IMR-90 (cell line): Measurements from ENCODE around the gene FTO. TPM values are rescaled to one million over a fixed set of nuclear protein-coding genes. Genes with fewer than 3 reads are reported as not detected.

Source experiments
- ATAC-seq: fragments of 200-7000 bp; cut with Tn5 transposase; 2 replicates; pipeline ENCODE4 v1.9.1; 2020; ENCODE audit warnings: low read depth, mild to moderate bottlenecking, moderate library complexity
- BruUV-seq: library from RNA; stranded (reverse); fragments of 400-500 nt; replicated peaks from 2 replicates; lab custom pipeline; 2021; lab: Mats Ljungman, UMichigan
- CTCF ChIA-PET: fragments of 300-600 bp; formaldehyde crosslinking; extraction: SDS; loops from one replicate; lab custom pipeline; 2021; ENCODE audit warnings: antibody characterized with exemption; lab: Yijun Ruan, JAX
- POLR2A ChIA-PET: fragments of 300-600 bp; sonication (Branson Sonifier 250); formaldehyde crosslinking; loops from one replicate; lab custom pipeline; 2022; ENCODE audit warnings: antibody characterized with exemption; ENCODE audit not compliant: unreplicated experiment; lab: Charles Lee
- DNase-seq: peaks from one replicate; pipeline ENCODE4 v3.0.0; 2013
- H2AFZ ChIP-seq: replicated peaks from 2 replicates; pipeline ENCODE3; 2013; ENCODE audit warnings: low read length, mild to moderate bottlenecking; ENCODE audit not compliant: poor library complexity
- H2AK5ac ChIP-seq: 2 replicates; pipeline ENCODE4 v1.6.1; 2013; ENCODE audit warnings: low read depth, low read length, inconsistent platforms
- H2AK9ac ChIP-seq: replicated peaks from 2 replicates; pipeline ENCODE3; 2013; ENCODE audit warnings: mild to moderate bottlenecking, low read depth, low read length, moderate library complexity; ENCODE audit not compliant: poor library complexity
- H2BK120ac ChIP-seq: 2 replicates; pipeline ENCODE4 v1.6.1; 2013; ENCODE audit warnings: low read depth, low read length, inconsistent platforms
- H2BK15ac ChIP-seq: 3 replicates; pipeline ENCODE4 v1.6.1; 2013; ENCODE audit warnings: low read depth, low read length, inconsistent platforms
- H2BK20ac ChIP-seq: 2 replicates; pipeline ENCODE4 v1.6.1; 2013; ENCODE audit warnings: low read depth, mild to moderate bottlenecking, inconsistent platforms, low read length, moderate library complexity
- H2BK5ac ChIP-seq: 2 replicates; pipeline ENCODE4 v1.6.1; 2013; ENCODE audit warnings: mild to moderate bottlenecking, low read depth, low read length, inconsistent platforms; ENCODE audit not compliant: poor library complexity, severe bottlenecking
- H3K14ac ChIP-seq: replicated peaks from 2 replicates; pipeline ENCODE4 v1.6.1; 2013; ENCODE audit warnings: low read depth, low read length, inconsistent platforms
- H3K18ac ChIP-seq: 2 replicates; pipeline ENCODE4 v1.6.1; 2013; ENCODE audit warnings: low read depth, low read length, control low read depth
- H3K23ac ChIP-seq: 2 replicates; pipeline ENCODE4 v1.6.1; 2013; ENCODE audit warnings: low read depth, low read length, inconsistent platforms
- H3K27ac ChIP-seq: 2 replicates; pipeline ENCODE4 v1.5.1; 2013; ENCODE audit warnings: mild to moderate bottlenecking, control low read depth, low read length; ENCODE audit not compliant: insufficient read depth
- H3K27me3 ChIP-seq: 2 replicates; pipeline ENCODE4 v1.6.1; 2013; ENCODE audit warnings: low read length; ENCODE audit not compliant: control insufficient read depth, insufficient read depth
- H3K36me3 ChIP-seq: 2 replicates; pipeline ENCODE4 v1.6.1; 2013; ENCODE audit warnings: low read length, mixed read lengths; ENCODE audit not compliant: control insufficient read depth, insufficient read depth
- H3K4ac ChIP-seq: 2 replicates; pipeline ENCODE4 v1.6.1; 2013; ENCODE audit warnings: low read depth, low read length, inconsistent platforms
- H3K4me1 ChIP-seq: 2 replicates; pipeline ENCODE4 v1.6.1; 2013; ENCODE audit warnings: low read length, mixed read lengths; ENCODE audit not compliant: control insufficient read depth, insufficient read depth
- H3K4me2 ChIP-seq: 2 replicates; pipeline ENCODE4 v1.6.1; 2013; ENCODE audit warnings: low read depth, mild to moderate bottlenecking, control low read depth, low read length, moderate library complexity
- H3K4me3 ChIP-seq: 2 replicates; pipeline ENCODE4 v1.5.1; 2013; ENCODE audit warnings: low read depth, mild to moderate bottlenecking, control low read depth, low read length, moderate library complexity; ENCODE audit not compliant: insufficient read depth
- H3K56ac ChIP-seq: 2 replicates; pipeline ENCODE4 v1.6.1; 2013; ENCODE audit warnings: low read length, inconsistent platforms; ENCODE audit not compliant: insufficient read depth; ENCODE audit errors: extremely low read depth
- H3K79me1 ChIP-seq, 2 experiments: 2 replicates each; pipeline ENCODE4 v1.6.1; 2013; ENCODE audit warnings: low read length in 2 of 2, inconsistent platforms in 1 of 2, low read depth in 1 of 2
- H3K9ac ChIP-seq: 2 replicates; pipeline ENCODE4 v1.6.1; 2013; ENCODE audit warnings: low read depth, low read length, control low read depth
- H3K9me1 ChIP-seq: 2 replicates; pipeline ENCODE4 v1.6.1; 2013; ENCODE audit warnings: low read length, inconsistent platforms; ENCODE audit not compliant: insufficient read depth
- H3K9me3 ChIP-seq: 2 replicates; pipeline ENCODE4 v1.6.1; 2013; ENCODE audit warnings: low read length; ENCODE audit not compliant: control insufficient read depth, insufficient read depth
- H4K20me1 ChIP-seq: 2 replicates; pipeline ENCODE4 v1.6.1; 2013; ENCODE audit warnings: low read length, inconsistent platforms; ENCODE audit not compliant: insufficient read depth
- H4K5ac ChIP-seq: 2 replicates; pipeline ENCODE4 v1.6.1; 2013; ENCODE audit warnings: mild to moderate bottlenecking, low read depth, low read length, control low read depth
- H4K8ac ChIP-seq, 2 experiments: 2 replicates each; pipeline ENCODE4 v1.6.1; 2013; ENCODE audit warnings: low read depth in 2 of 2, low read length in 2 of 2, control low read depth in 1 of 2, inconsistent platforms in 1 of 2
- H4K91ac ChIP-seq: 2 replicates; pipeline ENCODE4 v1.6.1; 2013; ENCODE audit warnings: low read depth, low read length, inconsistent platforms; ENCODE audit not compliant: insufficient read depth
- BHLHE40 ChIP-seq: fragments of 150-350 bp; IDR thresholded peaks from 2 replicates; pipeline ENCODE4 v1.6.1; 2016; ENCODE audit warnings: mild to moderate bottlenecking, low read depth, low read length
- NFE2L2 ChIP-seq: fragments of 150-350 bp; IDR thresholded peaks from 2 replicates; pipeline ENCODE4 v1.6.1; 2016; ENCODE audit warnings: low read depth, mild to moderate bottlenecking, low read length
- WGBS, 2 experiments: methylation state at CpG; one replicate each; pipeline versions ENCODE4 v1.1.5 to v1.1.7; 2013; ENCODE audit warnings: missing lambda C conversion rate in 2 of 2; ENCODE audit not compliant: insufficient read length in 1 of 2; ENCODE audit errors: extremely low coverage in 2 of 2; 5-methylcytosine and 5-hydroxymethylcytosine counted together
- dilution Hi-C: fragments of 300-500 bp; cut with HindIII; formaldehyde crosslinking; loops from one replicate; pipeline ENCODE4 v1.14.3; 2018; ENCODE audit warnings: low sequenced_read_pairs; ENCODE audit not compliant: unreplicated experiment
- in situ Hi-C: fragments of 300-500 bp; cut with MboI; formaldehyde crosslinking; loops from 3 replicates; pipeline ENCODE4 v1.14.3; 2019; ENCODE audit warnings: low sequenced_read_pairs, inconsistent platforms, mixed read lengths
- intact Hi-C: fragments of 100-400 bp; cut with micrococcal nuclease; formaldehyde crosslinking; loops from 2 replicates; pipeline ENCODE4 v1.10.0; 2022
- polyA plus RNA-seq, 3 experiments: library from polyadenylated mRNA; depleted of rRNA; stranded (reverse); fragments of >200 nt; gene quantifications; 2 replicates each; pipeline ENCODE4 v1.2.3, GENCODE V29; 2012; ENCODE audit warnings: low replicate concordance in 1 of 3
- total RNA-seq: library from RNA; depleted of rRNA; stranded (reverse); fragments of >200 nt; gene quantifications from 2 replicates; pipeline ENCODE4 v1.2.3, GENCODE V29; 2012

The FTO gene
- total and polyA plus RNA-seq, 2 of the 4 experiments (the other 2 are of a cell fraction) = 70.3 to 132 TPM

- no peak overlapping the region for H3K4me3 ChIP-seq
- H3K4me2 ChIP-seq = no peak overlapping the region
- dilution Hi-C loops = no loop called here
- no peak for DNase-seq
- no TSS peak for BruUV-seq
- no peak overlapping the region for H2AK9ac ChIP-seq
- H2BK5ac ChIP-seq = no peak overlapping the region
- ATAC-seq = no peak
- WGBS, 2 experiments = 100% methylated on average over 1 of the region's 8 CpGs; no CpG with 5 or more reads in 1 of the 2 experiments
- TF ChIP-seq NFE2L2 (0 out of 2 replicates have a peak, but pooled peaks have one; percentile 28), BHLHE40 (no peak)
- in situ Hi-C loops = no loop called here
- intact Hi-C loops = no loop called here
- no peaks in the 10 kb centered on the region for H3K4me1 ChIP-seq
- H3K23ac ChIP-seq = no peak overlapping the region
- H3K79me1 ChIP-seq = no peaks in the 10 kb centered on the region
- ChIA-PET CTCF (no interaction called here), POLR2A (no interaction called here)
- no peak overlapping the region for H3K4ac ChIP-seq
- H2BK20ac ChIP-seq = no peak overlapping the region
- H3K27me3 ChIP-seq = no peaks in the 10 kb centered on the region
- no peak overlapping the region for H4K91ac ChIP-seq
- H3K27ac ChIP-seq = no peak overlapping the region
- H2BK120ac ChIP-seq = no peak overlapping the region
- no peak overlapping the region for H4K5ac ChIP-seq
- no peaks in the 10 kb centered on the region for H4K20me1 ChIP-seq
- no peak overlapping the region for H2AFZ ChIP-seq
- H3K14ac ChIP-seq = no peak overlapping the region
- no peaks in the 10 kb centered on the region for H3K9me3 ChIP-seq
- no peak overlapping the region for H2BK15ac ChIP-seq
- H3K9me1 ChIP-seq = no peaks in the 10 kb centered on the region
- H3K36me3 ChIP-seq = no peaks in the 10 kb centered on the region
- H3K9ac ChIP-seq = no peak overlapping the region
- no peak overlapping the region for H3K56ac ChIP-seq
- H3K18ac ChIP-seq = no peak overlapping the region
- H4K8ac ChIP-seq = no peak overlapping the region
- H2AK5ac ChIP-seq = no peak overlapping the region
Measured at GRCh38 chr16:54120846-54121480, 417.0 kb downstream of the FTO start.
